ENCODE data around the gene NAP1L4. TPM values are rescaled to one million over a fixed set of nuclear protein-coding genes. Genes with fewer than 3 reads are reported as not detected.
A peak's percentile ranks its signal among the peaks of the same experiment; 100 is the strongest.

The NAP1L4 gene
- total RNA-seq = 100 to 1,000 TPM; 261 to 263 TPM

GRCh38 chr11:2992234-2992996 lies at the start of gene NAP1L4:
TSS of gene NAP1L4 (minus strand) at chr11:2992329. CDS start at chr11:2979220, 13,109 bp downstream.
- CTCF ChIA-PET = interaction anchor here (0.6 to 2.7 kb wide), 6 partner anchors 11 to 99 kb away, joined by 3 to 6 read pairs (median 4); no protein-coding TSS in a partner anchor
- Mint-ChIP-seq H3K4me1 (ENCODE audit: low read depth) (peaks cover 28% of the 10 kb centered on the region), H3K36me3 (peaks cover 33% of the 10 kb centered on the region), H3K4me3 (peak within 1 kb of the TSS; percentile 99), H3K27ac (peak within 1 kb of the TSS; percentile 100), H3K27me3 (no peaks in the 10 kb centered on the region), H3K9me3 (no peaks in the 10 kb centered on the region)
- DNase-seq = peak; percentile 98
- POLR2A ChIA-PET = interaction anchor here (0.6 to 4.8 kb wide), 9 partner anchors 12 to 387 kb away, joined by 3 to 53 read pairs (median 4); partner anchors contain the start of gene ZNF195
- intact Hi-C loops (cut with micrococcal nuclease) = loop anchor here (2.0 kb wide), 1 partner anchor 386 kb away; the partner anchor contains the start of gene ZNF195

DNA sequence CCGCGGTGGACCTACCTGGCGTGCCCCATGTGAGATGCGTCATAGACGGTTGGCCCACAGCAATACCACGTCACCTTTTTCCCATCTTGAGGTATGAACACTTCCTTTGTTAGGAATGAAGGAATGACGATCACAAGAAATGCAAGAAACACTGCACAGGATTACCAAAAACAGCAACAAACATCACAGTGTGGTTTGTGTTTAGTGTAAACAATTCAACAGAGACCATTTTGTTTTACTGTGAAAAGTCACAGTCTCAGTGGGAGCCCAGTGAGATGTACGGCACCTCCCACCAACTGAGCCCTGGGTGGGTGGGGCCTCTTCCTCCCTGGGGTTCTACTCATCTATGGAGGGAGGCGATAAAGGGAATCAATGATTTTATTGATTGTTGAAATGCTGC lies 48.8 kb upstream of the NAP1L4 start:
- DNase-seq = no peak
- intact Hi-C loops (cut with micrococcal nuclease) = no loop called here
- ChIA-PET CTCF (interaction anchor here (4.3 kb wide), 1 partner anchor 50 kb away, joined by 77 read pairs; no protein-coding TSS in a partner anchor), POLR2A (no interaction called here)
- peaks cover 48% of the 10 kb centered on the region for H3K36me3 Mint-ChIP-seq
- no peak overlapping the region for H3K4me3 Mint-ChIP-seq
- peaks cover 25% of the 10 kb centered on the region for H3K4me1 Mint-ChIP-seq (ENCODE audit: low read depth)
- H3K27ac Mint-ChIP-seq = no peak overlapping the region
- no peaks in the 10 kb centered on the region for H3K9me3 Mint-ChIP-seq
- H3K27me3 Mint-ChIP-seq = no peaks in the 10 kb centered on the region

GRCh38 chr11:3037945-3038271 lies 45.8 kb upstream of the NAP1L4 start:
- no peak overlapping the region for H3K27ac Mint-ChIP-seq
- no peaks in the 10 kb centered on the region for H3K27me3 Mint-ChIP-seq

DNA sequence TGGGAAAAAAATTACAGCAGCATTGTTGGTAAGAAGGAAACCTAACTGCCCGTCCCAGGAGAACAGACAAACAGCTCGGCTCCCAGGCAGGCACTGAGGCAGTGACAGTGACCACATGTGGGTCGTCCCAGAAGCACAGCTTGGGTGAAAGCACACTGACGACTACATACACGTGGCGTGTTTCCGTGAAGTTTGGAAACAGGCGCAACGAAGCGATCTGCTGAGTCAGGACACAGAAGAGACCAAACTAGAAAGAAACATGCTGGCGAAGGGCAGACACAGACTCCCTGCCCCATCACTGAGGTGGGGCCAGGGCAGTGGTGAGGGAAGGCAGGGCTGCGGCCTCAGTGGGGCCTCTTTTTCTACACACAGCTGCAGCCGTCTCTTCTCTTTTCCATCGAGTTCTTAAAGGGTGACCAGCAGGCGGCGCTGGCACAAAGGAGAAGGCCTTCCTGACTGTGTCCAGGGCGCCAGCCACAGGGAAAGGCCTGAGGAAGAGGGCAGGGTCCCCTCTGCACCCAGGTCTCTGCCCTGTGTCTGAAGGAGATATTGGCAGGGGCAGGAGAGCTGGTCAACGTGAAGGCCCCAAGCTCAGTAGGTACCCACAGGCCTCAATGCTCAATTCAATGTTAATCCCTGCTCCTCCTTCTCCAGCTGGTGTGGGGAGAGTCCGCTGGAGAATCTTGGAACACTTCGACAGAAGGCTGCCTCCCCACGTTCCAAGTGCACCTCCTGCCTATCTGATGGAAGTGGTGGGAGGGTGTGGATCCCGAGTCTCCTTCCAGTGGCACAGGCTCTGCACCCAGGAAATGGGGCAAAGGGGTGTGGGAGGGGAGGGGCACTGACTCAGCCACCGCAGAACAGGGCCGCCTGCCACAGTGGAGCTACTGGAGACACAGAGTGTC lies 45.2 kb upstream of the NAP1L4 start:
- Mint-ChIP-seq H3K4me3 (no peak overlapping the region), H3K36me3 (peaks cover 60% of the 10 kb centered on the region), H3K9me3 (no peaks in the 10 kb centered on the region), H3K4me1 (ENCODE audit: low read depth) (peaks cover 20% of the 10 kb centered on the region), H3K27ac (peak overlapping the region; percentile 1), H3K27me3 (no peaks in the 10 kb centered on the region)
- peak; percentile 61 for DNase-seq
- intact Hi-C loops (cut with micrococcal nuclease) = loop anchor here (1.0 kb wide), 1 partner anchor 54 kb away; no protein-coding TSS in a partner anchor
- CTCF ChIA-PET = interaction anchor here (0.7 to 4.3 kb wide), 18 partner anchors 9 to 879 kb away, joined by 3 to 77 read pairs (median 6); partner anchors contain the start of gene CARS1
- POLR2A ChIA-PET = interaction anchor here (0.5 to 1.5 kb wide), 3 partner anchors 20 to 304 kb away, joined by 4 to 7 read pairs (median 6); partner anchors contain the start of gene CARS1

More at GRCh38 chr11:3037945-3038271, 45.8 kb upstream of the NAP1L4 start:
- Mint-ChIP-seq H3K4me1 (ENCODE audit: low read depth) (peaks cover 18% of the 10 kb centered on the region), H3K4me3 (no peak overlapping the region), H3K9me3 (no peaks in the 10 kb centered on the region), H3K36me3 (peaks cover 56% of the 10 kb centered on the region)
- DNase-seq = no peak
- POLR2A ChIA-PET = interaction anchor here (0.5 to 1.5 kb wide), 3 partner anchors 19 to 303 kb away, joined by 4 to 7 read pairs (median 6); partner anchors contain the start of gene CARS1
- intact Hi-C loops (cut with micrococcal nuclease) = loop anchor here (1.0 kb wide), 1 partner anchor 53 kb away; no protein-coding TSS in a partner anchor
- CTCF ChIA-PET = interaction anchor here (1.0 to 4.3 kb wide), 14 partner anchors 10 to 145 kb away, joined by 3 to 77 read pairs (median 8); partner anchors contain the start of gene CARS1

GRCh38 chr11:3036419-3036818 lies 44.3 kb upstream of the NAP1L4 start:
- Mint-ChIP-seq H3K36me3 (peaks cover 55% of the 10 kb centered on the region), H3K27me3 (no peaks in the 10 kb centered on the region), H3K4me1 (ENCODE audit: low read depth) (peaks cover 20% of the 10 kb centered on the region), H3K9me3 (no peaks in the 10 kb centered on the region), H3K4me3 (no peak overlapping the region), H3K27ac (no peak overlapping the region)
- ChIA-PET POLR2A (no interaction called here), CTCF (interaction anchor here (1.0 to 4.3 kb wide), 8 partner anchors 12 to 502 kb away, joined by 3 to 77 read pairs (median 8); no protein-coding TSS in a partner anchor)
- no peak for DNase-seq
- intact Hi-C loops (cut with micrococcal nuclease) = no loop called here

DNA sequence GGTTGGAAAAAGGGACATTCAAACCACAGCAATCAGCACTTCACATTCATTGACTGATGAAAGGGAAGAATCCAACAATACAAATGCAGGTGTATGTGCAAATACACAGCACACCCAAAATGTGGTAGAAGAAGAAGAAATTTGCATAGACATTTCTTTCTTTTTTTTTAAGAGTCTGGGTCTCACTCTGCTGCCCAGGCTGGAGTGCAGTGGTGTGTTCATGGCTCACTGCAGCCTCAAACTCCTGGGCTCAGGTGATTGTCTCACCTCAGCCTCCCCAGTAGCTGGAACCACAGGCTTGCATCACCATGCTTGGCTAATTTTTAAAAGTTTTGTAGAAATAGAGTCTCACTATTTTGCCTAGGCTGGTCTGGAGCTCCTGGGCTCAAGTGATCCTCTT lies 43.2 kb upstream of the NAP1L4 start:
- H3K4me3 Mint-ChIP-seq = no peak overlapping the region
- CTCF ChIA-PET = interaction anchor here (0.7 to 2.9 kb wide), 5 partner anchors 11 to 60 kb away, joined by 3 to 11 read pairs (median 4); no protein-coding TSS in a partner anchor
- H3K9me3 Mint-ChIP-seq = no peaks in the 10 kb centered on the region
- H3K36me3 Mint-ChIP-seq = peaks cover 59% of the 10 kb centered on the region
- peaks cover 31% of the 10 kb centered on the region for H3K4me1 Mint-ChIP-seq (ENCODE audit: low read depth)
- no peaks in the 10 kb centered on the region for H3K27me3 Mint-ChIP-seq
- no peak overlapping the region for H3K27ac Mint-ChIP-seq
- DNase-seq = no peak
- intact Hi-C loops (cut with micrococcal nuclease) = no loop called here
- POLR2A ChIA-PET = no interaction called here

GRCh38 chr11:3030289-3031070 lies 38.4 kb upstream of the NAP1L4 start:
- CTCF ChIA-PET = no interaction called here
- no peak for DNase-seq
- intact Hi-C loops (cut with micrococcal nuclease) = no loop called here
- H3K27ac Mint-ChIP-seq = no peak overlapping the region
- H3K4me1 Mint-ChIP-seq (ENCODE audit: low read depth) = peaks cover 13% of the 10 kb centered on the region
- H3K9me3 Mint-ChIP-seq = no peaks in the 10 kb centered on the region
- H3K4me3 Mint-ChIP-seq = no peak overlapping the region
- POLR2A ChIA-PET = no interaction called here
- peaks cover 57% of the 10 kb centered on the region for H3K36me3 Mint-ChIP-seq
- no peaks in the 10 kb centered on the region for H3K27me3 Mint-ChIP-seq

DNA sequence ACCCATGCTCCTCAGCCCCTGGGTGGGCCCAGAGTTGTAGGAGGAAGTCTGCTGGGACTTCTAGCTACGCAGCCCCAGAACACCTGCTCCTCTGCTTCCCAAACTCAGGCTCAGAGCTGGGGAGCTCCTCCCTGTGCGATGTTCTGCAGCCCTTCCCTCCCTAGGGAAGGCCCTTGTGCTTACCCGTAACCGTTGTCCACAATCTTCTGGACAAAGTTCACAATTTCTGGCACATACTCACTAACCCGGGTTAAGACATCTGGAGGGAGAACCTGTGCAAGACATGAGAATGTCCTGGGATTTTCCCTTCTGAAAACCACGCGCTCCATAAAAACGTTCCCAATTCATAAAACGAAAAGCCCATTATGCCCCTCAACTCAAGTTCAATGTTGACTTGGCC lies 36.7 kb upstream of the NAP1L4 start:
- H3K27me3 Mint-ChIP-seq = no peaks in the 10 kb centered on the region
- no peak overlapping the region for H3K4me3 Mint-ChIP-seq
- ChIA-PET CTCF (interaction anchor here (2.3 kb wide), 1 partner anchor 9 kb away, joined by 8 read pairs; no protein-coding TSS in a partner anchor), POLR2A (no interaction called here)
- no peaks in the 10 kb centered on the region for H3K9me3 Mint-ChIP-seq
- intact Hi-C loops (cut with micrococcal nuclease) = no loop called here
- no peak overlapping the region for H3K27ac Mint-ChIP-seq
- no peak for DNase-seq
- peaks cover 57% of the 10 kb centered on the region for H3K36me3 Mint-ChIP-seq
- H3K4me1 Mint-ChIP-seq (ENCODE audit: low read depth) = peaks cover 13% of the 10 kb centered on the region

- ChIA-PET POLR2A (no interaction called here), CTCF (interaction anchor here (1.0 kb wide), 1 partner anchor 10 kb away, joined by 3 read pairs; no protein-coding TSS in a partner anchor)
- Mint-ChIP-seq H3K36me3 (peaks cover 55% of the 10 kb centered on the region), H3K27me3 (no peaks in the 10 kb centered on the region), H3K4me3 (no peak overlapping the region), H3K27ac (no peak overlapping the region), H3K9me3 (no peaks in the 10 kb centered on the region), H3K4me1 (ENCODE audit: low read depth) (peaks cover 27% of the 10 kb centered on the region)
- intact Hi-C loops (cut with micrococcal nuclease) = no loop called here
- DNase-seq = no peak
Measured at GRCh38 chr11:3026803-3027202, 34.7 kb upstream of the NAP1L4 start.

- peaks cover 46% of the 10 kb centered on the region for H3K36me3 Mint-ChIP-seq
- POLR2A ChIA-PET = interaction anchor here (1.5 kb wide), 1 partner anchor 31 kb away, joined by 3 read pairs; the partner anchor contains the start of gene NAP1L4
- H3K4me1 Mint-ChIP-seq (ENCODE audit: low read depth) = peaks cover 19% of the 10 kb centered on the region
- no peaks in the 10 kb centered on the region for H3K27me3 Mint-ChIP-seq
- H3K27ac Mint-ChIP-seq = peak overlapping the region; percentile 82
- intact Hi-C loops (cut with micrococcal nuclease) = no loop called here
- no peak for DNase-seq
- CTCF ChIA-PET = interaction anchor here (0.6 to 2.4 kb wide), 4 partner anchors 14 to 93 kb away, joined by 3 to 9 read pairs (median 3); no protein-coding TSS in a partner anchor
- H3K4me3 Mint-ChIP-seq = no peak overlapping the region
- H3K9me3 Mint-ChIP-seq = no peaks in the 10 kb centered on the region
Measured at GRCh38 chr11:3022982-3023381, 30.9 kb upstream of the NAP1L4 start.

Measured in activated CD4-positive, alpha-beta memory T cell treated with anti-CD3 and anti-CD28 coated beads for 36 hours (primary cell).